Erythroblast (primary cell): ENCODE data around the gene HSP90B1.

Source experiments
- GATA1 ChIP-seq: IDR thresholded peaks from 2 replicates; pipeline ENCODE4 v1.6.1; 2011; ENCODE audit warnings: low read depth, mild to moderate bottlenecking, control low read depth, low read length, moderate library complexity
- POLR2A ChIP-seq: IDR thresholded peaks from 2 replicates; pipeline ENCODE4 v1.6.1; 2011; ENCODE audit warnings: mild to moderate bottlenecking, low read length

- TF ChIP-seq POLR2A: no peak
- no peak for TF ChIP-seq GATA1
These were observed 32.9 kb upstream of the HSP90B1 start for GRCh38 chr12:103897316-103897715.
